Mucosa of rectum (tissue), 2 donors: ENCODE results near the gene NCDN.
A peak's percentile ranks its signal among the peaks of the same experiment; 100 is the strongest.
"Not testable (repeated sequence)": the region's sequence is repeated elsewhere in the genome, so short reads cannot be mapped to it uniquely, and the experiment has no call there.

Source experiments
- H3K27ac ChIP-seq, 2 donors: one replicate each; pipeline ENCODE4 v1.7.0; 2013; ENCODE audit warnings: inconsistent platforms in 2 of 2, low read depth in 2 of 2, low read length in 2 of 2
- H3K27me3 ChIP-seq, 2 donors: one replicate each; pipeline ENCODE4 v1.7.0; 2013; ENCODE audit warnings: low read length in 2 of 2; ENCODE audit not compliant: control insufficient read depth in 2 of 2, insufficient read depth in 2 of 2
- H3K36me3 ChIP-seq, 2 donors: one replicate each; pipeline ENCODE4 v1.7.0; 2013; ENCODE audit warnings: low read length in 2 of 2; ENCODE audit not compliant: control insufficient read depth in 2 of 2, insufficient read depth in 2 of 2
- H3K4me1 ChIP-seq, 2 donors: one replicate each; pipeline ENCODE4 v1.7.0; 2013; ENCODE audit warnings: low read length in 2 of 2, mild to moderate bottlenecking in 1 of 2; ENCODE audit not compliant: control insufficient read depth in 2 of 2, insufficient read depth in 2 of 2
- H3K4me3 ChIP-seq, 2 donors: one replicate each; pipeline ENCODE4 v1.7.0; 2013; ENCODE audit warnings: low read length in 2 of 2
- H3K9ac ChIP-seq, 2 donors: one replicate each; pipeline ENCODE4 v1.7.0; 2013; ENCODE audit warnings: low read length in 2 of 2, low read depth in 1 of 2, mild to moderate bottlenecking in 1 of 2
- H3K9me3 ChIP-seq, 2 donors: one replicate each; pipeline ENCODE4 v1.7.0; 2013; ENCODE audit warnings: low read length in 2 of 2; ENCODE audit not compliant: control insufficient read depth in 2 of 2
- donor health status: healthy.
- donor health status: Normal muscosa, but diverticular disease.

Gene NCDN

GRCh38 chr1:35577071-35577998 is 19.7 kb downstream of the NCDN start:
- peaks cover 5 to 17% of the 10 kb centered on the region in 2 donors for H3K4me1 ChIP-seq
- H3K9me3 ChIP-seq = no peaks in the 10 kb centered on the region
- H3K27me3 ChIP-seq = peaks cover 5 to 15% of the 10 kb centered on the region in 2 donors
- H3K9ac ChIP-seq = peak overlapping the region; percentile 54 to 58
- no peaks in the 10 kb centered on the region for H3K36me3 ChIP-seq
- H3K27ac ChIP-seq = no peak overlapping the region
- H3K4me3 ChIP-seq = peak overlapping the region; percentile 66 to 67

DNA sequence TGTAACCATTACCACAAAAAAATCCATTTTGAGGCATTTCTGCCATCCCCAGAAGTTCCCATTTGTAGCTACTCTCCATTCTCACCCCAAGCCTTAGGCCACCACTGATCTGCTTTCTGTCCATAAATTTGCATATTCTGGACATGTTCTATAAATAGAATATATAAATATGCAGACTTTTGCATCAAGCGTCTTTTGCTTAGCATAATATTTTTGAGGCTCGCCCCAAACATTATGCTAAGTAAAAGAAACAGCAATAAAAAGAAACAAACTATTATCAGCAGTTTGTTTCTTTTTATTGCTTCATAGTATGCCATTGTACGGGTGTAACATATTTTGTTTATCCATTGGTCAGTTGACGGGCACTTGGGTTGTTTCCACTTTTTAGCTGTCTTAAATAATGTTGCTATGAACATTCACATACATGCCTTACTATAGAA is 23.4 kb downstream of the NCDN start:
- peaks cover 5 to 12% of the 10 kb centered on the region in 2 donors for H3K4me1 ChIP-seq
- no peak overlapping the region for H3K4me3 ChIP-seq
- no peaks in the 10 kb centered on the region for H3K9me3 ChIP-seq
- H3K27me3 ChIP-seq = no peaks in the 10 kb centered on the region
- no peak overlapping the region for H3K27ac ChIP-seq
- no peak overlapping the region for H3K9ac ChIP-seq
- no peaks in the 10 kb centered on the region for H3K36me3 ChIP-seq

- not testable (repeated sequence) for H3K27ac ChIP-seq, H3K27me3 ChIP-seq, H3K9ac ChIP-seq, H3K36me3 ChIP-seq, H3K9me3 ChIP-seq, H3K4me3 ChIP-seq
- H3K4me1 ChIP-seq = peaks cover 5 to 12% of the 10 kb centered on the region in 2 donors
These were observed 24.0 kb downstream of the NCDN start for GRCh38 chr1:35581621-35582020.

- H3K36me3 ChIP-seq = no peaks in the 10 kb centered on the region
- H3K9me3 ChIP-seq = no peaks in the 10 kb centered on the region
- H3K4me1 ChIP-seq = no peaks in the 10 kb centered on the region
- no peak overlapping the region for H3K9ac ChIP-seq
- H3K27ac ChIP-seq = no peak overlapping the region
- no peak overlapping the region for H3K4me3 ChIP-seq
- H3K27me3 ChIP-seq = no peaks in the 10 kb centered on the region
These were observed 27.7 kb downstream of the NCDN start for GRCh38 chr1:35585281-35585680.

DNA sequence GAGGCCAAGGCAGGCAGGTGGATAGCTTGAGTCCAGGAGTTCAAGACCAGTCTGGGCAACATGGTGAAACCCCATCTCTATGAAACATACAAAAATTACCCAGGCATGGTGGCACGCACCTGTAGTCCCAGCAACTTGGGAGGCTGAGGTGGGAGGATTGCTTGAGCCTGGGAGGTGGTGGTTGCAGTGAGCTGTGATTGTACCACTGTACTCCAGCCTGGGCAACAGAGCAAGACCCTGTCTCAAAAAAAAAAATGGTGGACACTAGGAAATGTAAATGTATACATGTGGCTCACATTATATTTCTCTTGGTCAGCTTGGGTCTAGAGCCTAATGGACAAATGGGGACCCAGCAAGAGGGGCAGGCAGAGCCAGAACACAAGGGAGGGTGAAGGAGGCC is 28.2 kb downstream of the NCDN start:
- H3K27ac ChIP-seq, H3K36me3 ChIP-seq, H3K27me3 ChIP-seq, H3K9ac ChIP-seq, H3K4me3 ChIP-seq, H3K4me1 ChIP-seq, H3K9me3 ChIP-seq: not testable (repeated sequence)

DNA sequence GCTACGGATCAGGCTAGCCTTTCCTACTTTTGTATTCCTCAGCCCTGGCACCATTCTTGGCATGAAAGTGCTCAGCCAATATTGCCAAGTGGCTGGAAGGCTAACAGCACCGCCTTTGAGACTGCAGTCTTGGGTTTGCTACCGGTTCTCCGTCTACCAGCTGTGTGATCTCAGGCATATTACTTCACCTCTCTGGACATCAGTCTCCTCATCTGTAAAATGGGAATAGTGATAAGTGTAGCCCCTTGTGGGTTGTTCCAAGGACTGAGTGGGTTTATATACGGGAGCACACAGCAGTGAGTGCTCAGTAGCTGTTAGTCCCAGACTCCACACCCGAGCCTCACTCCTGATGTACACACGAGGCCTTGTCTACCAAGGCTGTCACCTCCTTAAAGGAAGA is 29.2 kb downstream of the NCDN start:
- Histone ChIP-seq H3K9me3 (no peaks in the 10 kb centered on the region), H3K4me1 (no peaks in the 10 kb centered on the region), H3K4me3 (no peak overlapping the region), H3K36me3 (peaks cover 0 to 5% of the 10 kb centered on the region in 2 donors), H3K27me3 (no peaks in the 10 kb centered on the region), H3K27ac (no peak overlapping the region), H3K9ac (no peak overlapping the region)

DNA sequence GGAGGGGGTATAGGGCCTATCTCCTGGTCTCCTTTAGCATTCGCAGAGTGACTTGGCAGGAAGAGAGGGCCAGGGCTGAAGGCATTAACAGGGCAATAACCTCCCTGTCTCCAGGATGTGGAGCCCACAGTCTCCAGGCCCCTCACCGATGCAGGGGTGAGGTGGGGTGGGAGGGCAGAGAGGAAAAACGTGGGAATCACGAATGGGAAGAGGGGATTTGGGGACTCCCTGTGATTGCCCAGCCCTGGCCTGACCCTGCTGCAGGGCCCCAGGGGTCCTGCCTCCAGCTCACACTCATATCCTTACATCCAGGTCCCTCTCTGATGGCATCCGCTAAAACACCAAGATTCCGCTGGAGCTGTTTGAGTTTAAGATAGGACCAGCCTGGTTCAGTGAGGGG is 30.1 kb downstream of the NCDN start:
- Histone ChIP-seq H3K27me3 (no peaks in the 10 kb centered on the region), H3K4me1 (no peaks in the 10 kb centered on the region), H3K36me3 (peaks cover 0 to 5% of the 10 kb centered on the region in 2 donors), H3K9me3 (no peaks in the 10 kb centered on the region), H3K9ac (no peak overlapping the region), H3K4me3 (no peak overlapping the region), H3K27ac (no peak overlapping the region)

- Histone ChIP-seq H3K9ac (no peak overlapping the region), H3K4me3 (no peak overlapping the region), H3K27ac (no peak overlapping the region), H3K9me3 (no peaks in the 10 kb centered on the region), H3K4me1 (no peaks in the 10 kb centered on the region), H3K27me3 (no peaks in the 10 kb centered on the region), H3K36me3 (peaks cover 0 to 5% of the 10 kb centered on the region in 2 donors)
These were observed 30.8 kb downstream of the NCDN start for GRCh38 chr1:35588197-35588910.

DNA sequence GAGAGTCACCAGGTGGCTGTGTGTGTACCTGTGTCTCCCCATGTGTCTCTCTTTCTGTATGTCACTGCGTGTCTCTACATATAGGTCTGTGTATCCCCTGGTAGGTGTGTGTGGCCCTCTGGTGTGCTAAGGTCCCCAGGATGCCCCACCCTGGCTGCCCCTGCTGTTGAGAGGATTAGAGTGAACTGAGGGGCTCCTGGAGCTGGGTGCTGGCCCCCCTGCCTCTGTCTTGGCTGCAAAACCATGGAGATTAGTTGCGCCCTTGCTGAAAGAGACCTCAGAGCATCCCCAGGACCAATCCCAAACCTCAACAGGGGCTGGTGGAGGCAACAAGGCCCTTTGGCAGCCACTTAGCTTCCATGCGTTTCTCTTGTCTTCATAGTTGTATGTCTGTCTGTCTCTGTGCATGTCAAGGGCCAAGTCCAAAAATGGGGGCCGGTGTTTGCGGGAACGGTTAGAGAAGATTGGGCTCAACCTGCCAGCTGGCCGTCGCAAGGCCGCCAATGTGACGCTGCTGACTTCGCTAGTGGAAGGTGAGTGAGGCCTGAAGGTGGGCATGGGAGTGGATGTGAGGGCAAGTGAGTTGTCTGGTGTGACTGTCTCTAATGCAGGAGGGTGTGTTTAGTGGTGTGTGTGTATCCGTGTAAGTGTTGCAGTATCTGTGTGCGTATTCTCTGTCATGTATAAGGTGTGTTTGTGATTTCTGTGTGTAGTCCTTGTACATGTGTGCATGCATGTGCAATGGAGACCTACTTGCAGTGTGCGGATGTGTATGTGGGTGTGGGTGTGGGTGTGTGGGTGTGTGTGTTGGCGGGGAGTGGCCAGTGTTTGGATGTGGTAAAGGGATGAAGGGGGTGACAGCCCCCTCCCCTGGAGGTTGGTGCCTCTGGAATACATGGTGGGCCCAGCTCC is 32.2 kb downstream of the NCDN start:
- Histone ChIP-seq H3K4me1 (no peaks in the 10 kb centered on the region), H3K9me3 (no peaks in the 10 kb centered on the region), H3K27me3 (no peaks in the 10 kb centered on the region), H3K4me3 (no peak overlapping the region), H3K9ac (no peak overlapping the region), H3K27ac (no peak overlapping the region), H3K36me3 (peaks cover 0 to 5% of the 10 kb centered on the region in 2 donors)
